ENCODE measurements around the gene CEMP1. TPM values are rescaled to one million over a fixed set of nuclear protein-coding genes. Genes with fewer than 3 reads are reported as not detected.

Gene CEMP1
- total RNA-seq, 1 donor from 2014 or later, result not detected

GRCh38 chr16:2529961-2530628 is 1.1 kb downstream of the CEMP1 start:
- Mint-ChIP-seq H3K4me3 (ENCODE audit: unreplicated experiment) (peak overlapping the region; percentile 79), H3K9me3 (ENCODE audit: unreplicated experiment) (no peaks in the 10 kb centered on the region), H3K4me1 (ENCODE audit: unreplicated experiment) (peaks cover 3% of the 10 kb centered on the region), H3K27ac (ENCODE audit: unreplicated experiment) (peak overlapping the region; percentile 24), H3K27me3 (ENCODE audit: unreplicated experiment) (peaks cover 14% of the 10 kb centered on the region), H3K36me3 (ENCODE audit: low read depth, unreplicated experiment) (no peaks in the 10 kb centered on the region)
- no peak for DNase-seq (ENCODE audit: low spot score)
- no peak for TF ChIP-seq CTCF (IDR thresholded peaks at IDR 0.05; ENCODE audit: unreplicated experiment)

- DNase-seq (ENCODE audit: low spot score), result no peak
- peaks cover 14% of the 10 kb centered on the region for H3K27me3 Mint-ChIP-seq (ENCODE audit: unreplicated experiment)
- no peak for TF ChIP-seq CTCF (IDR thresholded peaks at IDR 0.05; ENCODE audit: unreplicated experiment)
- H3K27ac Mint-ChIP-seq (ENCODE audit: unreplicated experiment), result no peak overlapping the region
- H3K36me3 Mint-ChIP-seq (ENCODE audit: low read depth, unreplicated experiment), result peaks cover 8% of the 10 kb centered on the region
- H3K9me3 Mint-ChIP-seq (ENCODE audit: unreplicated experiment), result no peaks in the 10 kb centered on the region
- no peak overlapping the region for H3K4me3 Mint-ChIP-seq (ENCODE audit: unreplicated experiment)
- peaks cover 3% of the 10 kb centered on the region for H3K4me1 Mint-ChIP-seq (ENCODE audit: unreplicated experiment)
These were observed 1.9 kb downstream of the CEMP1 start for GRCh38 chr16:2529061-2529931.

GRCh38 chr16:2528161-2529060 is 2.8 kb downstream of the CEMP1 start:
- Mint-ChIP-seq H3K27ac (ENCODE audit: unreplicated experiment) (no peak overlapping the region), H3K27me3 (ENCODE audit: unreplicated experiment) (peaks cover 7% of the 10 kb centered on the region), H3K36me3 (ENCODE audit: low read depth, unreplicated experiment) (peaks cover 9% of the 10 kb centered on the region), H3K9me3 (ENCODE audit: unreplicated experiment) (no peaks in the 10 kb centered on the region), H3K4me3 (ENCODE audit: unreplicated experiment) (no peak overlapping the region), H3K4me1 (ENCODE audit: unreplicated experiment) (peaks cover 3% of the 10 kb centered on the region)
- DNase-seq (ENCODE audit: low spot score), result no peak
- TF ChIP-seq CTCF (IDR thresholded peaks at IDR 0.05; ENCODE audit: unreplicated experiment), result no peak

- peaks cover 4% of the 10 kb centered on the region for H3K27me3 Mint-ChIP-seq (ENCODE audit: unreplicated experiment)
- no peak overlapping the region for H3K4me3 Mint-ChIP-seq (ENCODE audit: unreplicated experiment)
- TF ChIP-seq CTCF (IDR thresholded peaks at IDR 0.05; ENCODE audit: unreplicated experiment), result no peak
- no peak for DNase-seq (ENCODE audit: low spot score)
- no peak overlapping the region for H3K27ac Mint-ChIP-seq (ENCODE audit: unreplicated experiment)
- peaks cover 9% of the 10 kb centered on the region for H3K36me3 Mint-ChIP-seq (ENCODE audit: low read depth, unreplicated experiment)
- peaks cover under 1% of the 10 kb centered on the region for H3K4me1 Mint-ChIP-seq (ENCODE audit: unreplicated experiment)
- no peaks in the 10 kb centered on the region for H3K9me3 Mint-ChIP-seq (ENCODE audit: unreplicated experiment)
These were observed 3.5 kb downstream of the CEMP1 start for GRCh38 chr16:2527784-2528100.

Measured in endothelial cell (in vitro differentiated cells).